ENCODE results near the gene ENOPH1.
"Not testable (repeated sequence)": the region's sequence is repeated elsewhere in the genome, so short reads cannot be mapped to it uniquely, and the experiment has no call there.

The ENOPH1 gene

GRCh38 chr4:82469791-82470345 is 39.5 kb downstream of the ENOPH1 start:
- DNase-seq (ENCODE audit: low read depth in 2 of 2): no peak

DNA sequence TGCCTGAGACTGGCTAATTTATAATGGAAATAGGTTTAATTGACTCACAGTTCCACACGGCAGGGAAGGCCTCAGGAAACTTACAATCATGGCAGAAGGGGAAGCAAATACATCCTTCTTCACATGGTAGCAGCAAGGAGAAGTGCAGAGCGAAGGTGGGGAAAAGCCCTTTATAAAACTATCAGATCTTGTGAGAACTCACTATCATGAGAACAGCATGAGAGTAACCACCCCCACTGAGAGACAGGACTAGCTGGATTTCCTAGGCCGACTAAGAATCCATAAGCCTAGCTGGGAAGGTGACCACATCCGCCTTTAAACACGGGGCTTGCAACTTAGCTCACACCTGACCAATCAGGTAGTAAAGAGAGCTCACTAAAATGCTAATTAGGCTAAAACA is 42.7 kb downstream of the ENOPH1 start:
- DNase-seq (ENCODE audit: low read depth in 2 of 2): not testable (repeated sequence)

DNA sequence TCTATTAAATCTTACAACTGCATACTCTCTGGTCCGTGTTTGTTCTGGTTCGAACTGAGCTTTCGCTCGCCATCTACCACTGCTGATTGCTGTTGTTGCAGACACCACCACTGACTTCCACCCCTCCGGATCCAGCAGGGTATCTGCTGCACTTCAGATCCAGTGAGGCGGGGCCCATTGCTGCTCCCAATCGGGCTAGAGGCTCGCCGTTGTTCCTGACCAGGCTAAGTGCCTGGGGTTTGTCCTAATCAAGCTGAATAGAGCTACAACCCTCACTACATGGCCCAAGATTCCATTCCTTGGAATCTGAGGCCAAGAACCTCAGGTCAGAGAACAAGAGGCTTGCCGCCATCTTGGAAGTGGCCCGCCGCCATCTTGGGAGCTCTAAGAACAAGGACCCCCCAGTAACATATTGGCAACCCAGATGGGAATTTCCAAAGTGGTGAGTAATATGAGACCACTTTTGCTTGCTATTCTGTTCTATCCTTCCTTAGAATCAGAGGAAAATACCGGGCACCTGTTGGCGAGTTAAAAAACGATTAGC is 43.3 kb downstream of the ENOPH1 start:
- no peak for DNase-seq (ENCODE audit: low read depth in 2 of 2)

GRCh38 chr4:82475931-82476330 is 45.5 kb downstream of the ENOPH1 start:
- not testable (repeated sequence) for DNase-seq (ENCODE audit: low read depth in 2 of 2)

- DNase-seq (ENCODE audit: low read depth in 2 of 2): not testable (repeated sequence)
Measured at GRCh38 chr4:82477469-82477868, 47.1 kb downstream of the ENOPH1 start.

DNA sequence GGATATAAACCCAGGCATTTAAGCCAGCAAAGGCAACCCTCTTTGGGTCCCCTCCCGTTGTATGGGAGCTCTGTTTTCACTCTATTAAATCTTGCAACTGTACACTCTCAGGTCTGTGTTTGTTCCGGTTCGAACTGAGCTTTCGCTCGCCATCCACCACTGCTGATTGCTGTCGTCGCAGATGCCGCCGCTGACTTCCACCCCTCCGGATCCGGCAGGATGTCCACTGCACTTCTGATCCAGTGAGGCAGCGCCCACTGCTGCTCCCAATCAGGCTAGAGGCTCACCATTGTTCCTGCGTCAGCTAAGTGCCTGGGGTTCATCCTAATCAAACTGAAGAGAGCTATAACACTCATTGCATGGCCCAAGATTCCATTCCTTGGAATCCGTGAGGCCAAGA is 49.2 kb downstream of the ENOPH1 start:
- no peak for DNase-seq (ENCODE audit: low read depth in 2 of 2)

GRCh38 chr4:82480771-82481505 is 50.5 kb downstream of the ENOPH1 start:
- DNase-seq (ENCODE audit: low read depth in 2 of 2): no peak

DNA sequence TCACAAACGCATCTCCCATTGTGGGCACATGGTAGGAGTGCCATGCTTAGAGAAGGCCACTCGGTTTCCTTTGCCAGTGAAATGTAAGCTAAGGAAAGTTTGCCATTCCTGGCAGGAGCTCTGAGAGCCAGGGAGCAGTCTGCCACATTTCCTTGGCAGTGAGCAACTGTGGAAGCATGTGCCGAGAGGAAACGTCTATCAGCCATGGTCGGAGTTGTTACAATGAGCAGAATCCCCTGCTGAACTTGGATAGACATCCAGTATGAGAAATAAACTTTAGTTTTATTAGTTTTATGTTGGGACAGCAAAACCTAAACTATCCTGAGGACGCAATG is 51.1 kb downstream of the ENOPH1 start:
- no peak for DNase-seq (ENCODE audit: low read depth in 2 of 2)

DNA sequence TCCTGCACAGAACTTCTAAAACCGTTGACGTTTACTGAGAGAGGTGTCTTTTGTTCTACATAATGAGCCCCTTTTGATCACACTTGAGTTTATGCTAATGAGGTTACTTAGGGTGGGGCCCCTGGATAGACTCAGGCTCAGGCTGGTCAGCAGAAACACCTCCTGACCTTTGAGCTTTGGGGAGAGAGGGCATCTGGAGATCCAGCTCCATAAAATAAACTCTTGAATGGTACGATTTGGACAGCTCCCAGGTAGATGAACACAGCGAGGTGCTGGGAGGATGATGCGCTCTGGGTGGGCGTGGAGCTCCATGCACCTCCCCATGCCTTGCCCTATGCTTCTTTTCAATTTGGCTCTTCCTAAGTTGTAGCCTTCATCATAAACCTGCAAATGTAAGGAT is 52.0 kb downstream of the ENOPH1 start:
- DNase-seq (ENCODE audit: low read depth in 2 of 2): no peak

- no peak for DNase-seq (ENCODE audit: low read depth in 2 of 2)
Measured at GRCh38 chr4:82484996-82485783, 54.8 kb downstream of the ENOPH1 start.

DNA sequence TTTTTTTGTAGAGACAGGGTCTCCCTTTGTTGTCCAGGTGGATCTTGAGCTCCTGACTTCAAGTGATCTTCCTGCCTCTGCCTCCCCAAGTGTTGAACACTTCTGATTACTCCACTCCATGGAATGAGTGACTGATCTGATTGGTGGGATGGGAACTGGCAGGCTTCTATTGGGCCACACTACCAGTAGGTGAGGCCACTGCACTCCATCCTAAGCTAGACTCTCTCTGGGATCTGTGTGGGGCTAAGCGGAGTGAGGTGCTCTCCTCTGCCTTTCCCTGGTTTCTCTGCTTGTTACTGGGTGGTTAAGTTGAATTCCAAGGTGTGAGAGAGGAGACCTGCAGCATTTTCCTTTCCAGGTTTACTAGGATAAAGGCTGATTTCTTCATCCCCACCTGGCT is 58.7 kb downstream of the ENOPH1 start:
- no peak for DNase-seq (ENCODE audit: low read depth in 2 of 2)

- DNase-seq (ENCODE audit: low read depth in 2 of 2): no peak
Measured at GRCh38 chr4:82489987-82490386, 59.6 kb downstream of the ENOPH1 start.

- no peak for DNase-seq (ENCODE audit: low read depth in 2 of 2)
Measured at GRCh38 chr4:82491251-82491960, 61.0 kb downstream of the ENOPH1 start.

GRCh38 chr4:82493721-82494425 is 63.5 kb downstream of the ENOPH1 start:
- no peak for DNase-seq (ENCODE audit: low read depth in 2 of 2)

- DNase-seq (ENCODE audit: low read depth in 2 of 2): no peak
Measured at GRCh38 chr4:82495666-82496065, 65.3 kb downstream of the ENOPH1 start.

DNA sequence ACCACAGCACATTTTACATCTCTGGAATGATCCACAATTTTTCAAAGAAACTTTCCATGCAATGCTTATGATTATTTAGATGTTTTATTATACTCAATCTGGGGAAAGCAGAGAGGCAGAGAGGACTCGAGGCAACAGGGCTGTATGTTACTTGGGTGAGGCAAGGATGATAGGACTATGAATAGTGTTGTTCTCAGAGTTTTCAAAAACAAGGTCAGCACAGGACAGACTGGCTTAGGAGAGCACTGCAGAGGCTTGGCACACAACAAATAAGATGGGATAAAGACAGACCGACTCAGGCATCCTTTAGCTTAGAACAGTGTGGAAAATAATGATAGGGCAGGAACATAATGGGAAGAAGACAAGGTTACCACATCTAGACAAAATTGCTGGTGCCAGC is 66.0 kb downstream of the ENOPH1 start:
- DNase-seq (ENCODE audit: low read depth in 2 of 2): no peak

DNA sequence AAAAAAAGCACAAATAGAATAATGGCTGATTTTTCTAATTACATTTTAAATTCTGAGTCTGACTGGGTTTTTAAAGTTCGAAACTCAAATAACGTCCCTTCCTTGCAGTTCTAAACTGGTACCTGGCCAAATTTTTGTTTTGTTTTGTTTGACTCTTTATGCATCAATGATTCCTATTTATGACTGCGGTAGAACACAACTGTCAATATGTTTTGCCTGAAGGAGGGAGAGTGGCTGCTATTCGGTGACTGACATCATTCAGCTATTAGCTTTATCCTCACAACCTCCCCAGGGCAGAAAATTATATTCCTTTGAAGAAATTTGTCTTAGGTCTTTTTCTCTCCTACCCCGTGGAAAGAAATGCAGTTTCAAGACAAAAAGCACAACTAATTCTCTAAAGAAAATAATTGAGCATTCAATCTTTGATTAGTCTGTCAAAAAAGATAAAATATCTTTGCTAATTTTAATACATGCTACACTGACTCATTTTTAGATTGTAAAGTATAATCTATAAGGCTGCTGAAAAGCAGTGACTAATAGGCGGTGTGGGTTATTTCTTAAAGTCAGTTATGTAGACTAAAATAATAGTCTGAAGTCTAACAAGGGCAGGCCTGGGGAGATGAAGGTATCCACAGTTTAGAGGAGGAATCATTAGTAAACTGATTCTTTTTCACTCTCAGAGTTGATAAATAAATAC is 69.5 kb downstream of the ENOPH1 start:
- DNase-seq (ENCODE audit: low read depth in 2 of 2): no peak

DNA sequence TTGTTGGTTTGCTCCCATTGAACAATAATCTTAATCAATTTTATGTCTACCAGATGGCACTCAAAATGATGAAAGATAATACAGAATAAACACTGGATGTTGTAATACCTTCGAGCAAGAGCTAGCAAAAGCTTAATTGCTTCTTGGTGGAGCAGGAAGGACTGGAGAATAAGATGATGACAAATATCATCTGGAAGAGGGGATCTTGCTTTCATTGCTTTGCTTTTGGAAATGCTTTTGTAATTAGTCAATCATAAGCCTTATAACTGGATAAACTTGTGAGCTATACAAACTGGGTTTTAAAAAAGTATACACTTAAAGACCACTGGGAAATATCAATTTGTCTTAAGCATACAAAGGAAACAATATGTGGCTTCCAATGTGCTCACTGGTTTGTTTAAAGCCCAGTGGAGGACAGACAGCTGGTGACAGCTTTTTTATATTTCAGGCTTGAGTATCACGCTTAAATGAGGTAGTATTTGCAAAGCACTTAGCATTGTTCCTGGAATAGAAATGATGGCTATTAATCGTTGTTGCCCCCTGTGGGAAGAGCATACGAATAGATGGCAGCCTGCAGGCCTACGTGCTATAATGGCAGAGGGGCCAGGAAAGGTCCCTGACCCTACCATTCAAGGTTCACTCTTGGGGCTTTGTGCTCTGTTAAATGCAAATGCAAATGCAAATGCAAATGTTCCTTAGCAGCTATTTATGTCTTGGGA is 70.2 kb downstream of the ENOPH1 start:
- no peak for DNase-seq (ENCODE audit: low read depth in 2 of 2)

DNA sequence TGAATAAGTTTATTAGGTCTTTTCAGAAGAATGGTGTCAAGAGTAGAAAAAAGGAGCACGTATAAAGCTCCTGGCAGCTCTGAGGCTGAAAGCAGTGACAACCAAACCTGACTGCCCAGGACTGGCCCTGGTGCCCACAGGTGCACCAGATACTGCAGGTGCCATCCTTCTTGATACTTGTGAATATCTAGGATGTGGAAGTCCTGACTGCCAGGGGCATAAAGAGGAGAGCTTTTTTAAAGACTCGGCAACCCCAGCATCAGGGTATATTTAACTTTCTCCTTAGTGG is 70.7 kb downstream of the ENOPH1 start:
- DNase-seq (ENCODE audit: low read depth in 2 of 2): no peak

DNA sequence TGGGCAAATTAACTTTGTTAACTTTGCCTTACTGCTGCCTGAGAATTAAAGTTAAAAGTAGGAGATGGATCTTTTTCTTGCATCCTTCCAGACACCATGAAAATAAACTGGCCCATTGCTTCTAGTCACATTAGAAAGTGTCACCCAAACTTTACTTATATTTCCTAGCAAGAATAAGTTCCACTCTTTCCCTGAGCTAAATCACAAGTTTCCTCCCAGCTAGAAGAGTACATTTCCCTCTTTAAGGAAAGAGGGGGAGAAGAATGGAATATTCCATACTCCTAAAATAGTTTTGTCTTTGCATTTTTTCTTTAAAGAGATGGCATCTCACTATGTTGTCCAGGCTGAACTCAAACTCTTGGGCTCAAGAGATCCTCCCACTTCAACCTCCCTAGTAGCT is 77.6 kb downstream of the ENOPH1 start:
- no peak for DNase-seq (ENCODE audit: low read depth in 2 of 2)

Measured in activated CD8-positive, alpha-beta memory T cell treated with anti-CD3 and anti-CD28 coated beads for 4 hours (primary cell).